ENCODE data around the gene FAM47C.

DNA sequence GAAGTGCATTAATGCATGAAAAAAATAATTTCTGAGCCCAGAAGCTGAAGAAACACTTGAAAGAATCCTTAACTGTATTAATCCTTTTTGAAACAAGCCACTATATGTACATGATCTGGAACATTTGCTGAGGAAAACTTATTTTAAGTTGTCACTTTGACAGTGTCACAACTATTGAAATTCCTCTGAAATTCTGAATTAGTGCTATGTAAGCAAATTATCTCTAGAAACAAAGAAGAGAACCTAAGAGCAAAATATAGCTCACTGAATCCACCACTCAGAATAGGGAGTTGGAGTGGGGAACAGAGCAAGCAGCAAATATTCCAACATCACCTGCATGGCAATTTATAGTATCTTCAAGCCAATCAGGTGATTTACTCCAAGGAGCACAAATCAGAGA lies 34.6 kb upstream of the FAM47C start:
- TF ChIP-seq EZH2phosphoT487 (conservative IDR thresholded peaks at IDR 0.05; ENCODE audit: low read length) = no peak
- TF ChIP-seq, protein P1, sequence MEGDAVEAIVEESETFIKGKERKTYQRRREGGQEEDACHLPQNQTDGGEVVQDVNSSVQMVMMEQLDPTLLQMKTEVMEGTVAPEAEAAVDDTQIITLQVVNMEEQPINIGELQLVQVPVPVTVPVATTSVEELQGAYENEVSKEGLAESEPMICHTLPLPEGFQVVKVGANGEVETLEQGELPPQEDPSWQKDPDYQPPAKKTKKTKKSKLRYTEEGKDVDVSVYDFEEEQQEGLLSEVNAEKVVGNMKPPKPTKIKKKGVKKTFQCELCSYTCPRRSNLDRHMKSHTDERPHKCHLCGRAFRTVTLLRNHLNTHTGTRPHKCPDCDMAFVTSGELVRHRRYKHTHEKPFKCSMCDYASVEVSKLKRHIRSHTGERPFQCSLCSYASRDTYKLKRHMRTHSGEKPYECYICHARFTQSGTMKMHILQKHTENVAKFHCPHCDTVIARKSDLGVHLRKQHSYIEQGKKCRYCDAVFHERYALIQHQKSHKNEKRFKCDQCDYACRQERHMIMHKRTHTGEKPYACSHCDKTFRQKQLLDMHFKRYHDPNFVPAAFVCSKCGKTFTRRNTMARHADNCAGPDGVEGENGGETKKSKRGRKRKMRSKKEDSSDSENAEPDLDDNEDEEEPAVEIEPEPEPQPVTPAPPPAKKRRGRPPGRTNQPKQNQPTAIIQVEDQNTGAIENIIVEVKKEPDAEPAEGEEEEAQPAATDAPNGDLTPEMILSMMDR (IDR thresholded peaks at IDR 0.05; ENCODE audit: insufficient read depth, low read length, poor library complexity, severe bottlenecking) = no peak
